Uterus (tissue), 2 donors: Measurements from ENCODE around the gene DIAPH2.

ENCODE experiments used
- POLR2A ChIP-seq, 2 donors: fragments of 450-650 bp; IDR thresholded peaks; one replicate each; pipeline ENCODE4 v1.6.1; 2016; ENCODE audit warnings: antibody characterized with exemption in 2 of 2, mild to moderate bottlenecking in 1 of 2, moderate library complexity in 1 of 2
- TF ChIP-seq, protein P1 (sequence below), 4 experiments: fragments of 200-600 bp in 2 of 4; fragments of 450-650 bp in 2 of 4; sonication (generic) in 2 of 4; IDR thresholded peaks; one replicate each; pipeline ENCODE4 v1.5.1; 2016 to 2019; ENCODE audit warnings: antibody characterized with exemption in 4 of 4, mild to moderate bottlenecking in 2 of 4, moderate library complexity in 1 of 4

DNA sequence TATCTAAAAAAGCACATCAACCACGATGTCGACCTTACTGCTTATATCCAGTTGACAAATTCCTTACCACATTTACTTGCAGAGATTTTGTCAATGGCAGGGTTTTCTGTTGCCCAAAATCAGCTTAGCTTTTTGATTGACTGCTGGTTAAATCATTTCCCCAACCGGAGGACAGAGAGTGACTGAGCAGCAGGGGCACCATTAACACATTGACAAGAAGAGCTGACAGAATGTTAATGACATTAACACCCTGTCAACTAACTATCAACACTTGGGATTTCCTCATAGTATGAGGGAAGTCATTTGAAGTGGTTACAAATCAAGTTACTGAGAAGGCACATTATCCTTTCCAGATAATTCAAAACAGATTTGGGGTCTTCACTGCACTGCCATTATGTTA, 567.5 kb downstream of the DIAPH2 start:
- TF ChIP-seq, protein P1, sequence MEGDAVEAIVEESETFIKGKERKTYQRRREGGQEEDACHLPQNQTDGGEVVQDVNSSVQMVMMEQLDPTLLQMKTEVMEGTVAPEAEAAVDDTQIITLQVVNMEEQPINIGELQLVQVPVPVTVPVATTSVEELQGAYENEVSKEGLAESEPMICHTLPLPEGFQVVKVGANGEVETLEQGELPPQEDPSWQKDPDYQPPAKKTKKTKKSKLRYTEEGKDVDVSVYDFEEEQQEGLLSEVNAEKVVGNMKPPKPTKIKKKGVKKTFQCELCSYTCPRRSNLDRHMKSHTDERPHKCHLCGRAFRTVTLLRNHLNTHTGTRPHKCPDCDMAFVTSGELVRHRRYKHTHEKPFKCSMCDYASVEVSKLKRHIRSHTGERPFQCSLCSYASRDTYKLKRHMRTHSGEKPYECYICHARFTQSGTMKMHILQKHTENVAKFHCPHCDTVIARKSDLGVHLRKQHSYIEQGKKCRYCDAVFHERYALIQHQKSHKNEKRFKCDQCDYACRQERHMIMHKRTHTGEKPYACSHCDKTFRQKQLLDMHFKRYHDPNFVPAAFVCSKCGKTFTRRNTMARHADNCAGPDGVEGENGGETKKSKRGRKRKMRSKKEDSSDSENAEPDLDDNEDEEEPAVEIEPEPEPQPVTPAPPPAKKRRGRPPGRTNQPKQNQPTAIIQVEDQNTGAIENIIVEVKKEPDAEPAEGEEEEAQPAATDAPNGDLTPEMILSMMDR (IDR thresholded peaks at IDR 0.05): no peak
- no peak for TF ChIP-seq POLR2A (IDR thresholded peaks at IDR 0.05)
